Smooth muscle cell (in vitro differentiated cells): Measurements from ENCODE around the gene SVOPL. TPM values are rescaled to one million over a fixed set of nuclear protein-coding genes. Genes with fewer than 3 reads are reported as not detected.

ENCODE experiments used
- DNase-seq: peaks from one replicate; lab custom pipeline; 2025; ENCODE audit not compliant: unreplicated experiment; lab: John Stamatoyannopoulos, UW
- H2AFZ ChIP-seq: fragments of 200-600 bp; sonication (generic); 2 replicates; pipeline ENCODE4 v1.6.0; 2016; ENCODE audit warnings: antibody characterized with exemption, low read depth, mild to moderate bottlenecking
- H3F3A ChIP-seq: fragments of 200-600 bp; sonication (generic); 2 replicates; pipeline ENCODE4 v1.6.0; 2017; ENCODE audit warnings: antibody characterized with exemption, low read depth
- H3K27ac ChIP-seq: fragments of 200-600 bp; sonication (generic); 2 replicates; pipeline ENCODE4 v1.5.1; 2016; ENCODE audit warnings: low read depth, mild to moderate bottlenecking
- H3K27me3 ChIP-seq: fragments of 200-600 bp; sonication (generic); 2 replicates; pipeline ENCODE4 v1.6.1; 2016; ENCODE audit warnings: low read depth, mild to moderate bottlenecking
- H3K36me3 ChIP-seq: fragments of 200-600 bp; sonication (generic); 2 replicates; pipeline ENCODE4 v1.5.1; 2016; ENCODE audit warnings: low read depth
- H3K4me1 ChIP-seq: fragments of 200-600 bp; sonication (generic); 2 replicates; pipeline ENCODE4 v1.5.1; 2016; ENCODE audit warnings: low read depth
- H3K4me2 ChIP-seq: fragments of 200-600 bp; sonication (generic); 2 replicates; pipeline ENCODE4 v1.6.0; 2016; ENCODE audit warnings: mild to moderate bottlenecking
- H3K4me3 ChIP-seq: fragments of 200-600 bp; sonication (generic); 2 replicates; pipeline ENCODE4 v1.5.1; 2016; ENCODE audit warnings: mild to moderate bottlenecking
- H3K79me2 ChIP-seq: fragments of 200-600 bp; sonication (generic); 2 replicates; pipeline ENCODE4 v1.6.0; 2016; ENCODE audit warnings: low read depth, mild to moderate bottlenecking
- H3K9ac ChIP-seq: fragments of 200-600 bp; sonication (generic); 2 replicates; pipeline ENCODE4 v1.6.0; 2016; ENCODE audit warnings: low read depth
- H3K9me3 ChIP-seq: fragments of 200-600 bp; sonication (generic); replicated peaks from 2 replicates; pipeline ENCODE4 v1.5.1; 2016; ENCODE audit warnings: low read depth
- H4K20me1 ChIP-seq: fragments of 200-600 bp; sonication (generic); 2 replicates; pipeline ENCODE4 v1.6.0; 2016; ENCODE audit warnings: low read depth
- CTCF ChIP-seq: fragments of 200-600 bp; sonication (generic); IDR thresholded peaks from 2 replicates; pipeline ENCODE4 v1.5.1; 2017; ENCODE audit warnings: borderline replicate concordance, mild to moderate bottlenecking, antibody characterized with exemption; ENCODE audit not compliant: insufficient read depth, poor library complexity, severe bottlenecking
- WGBS: methylation state at CpG from one replicate; pipeline ENCODE4 v1.1.7; 2016; ENCODE audit warnings: low lambda C conversion rate; 5-methylcytosine and 5-hydroxymethylcytosine counted together
- polyA plus RNA-seq: library from polyadenylated mRNA; unstranded; fragments of >200 nt; fragmentation: Nextera tagmentation; extraction: Ambion mirVana; gene quantifications from 2 replicates; pipeline ENCODE4 v1.2.1, GENCODE V29; 2016
- total RNA-seq: library from RNA; depleted of rRNA; stranded (reverse); fragments of >200 nt; gene quantifications from 2 replicates; pipeline ENCODE4 v1.2.3, GENCODE V29; 2014

The SVOPL gene
- total and polyA plus RNA-seq, 2 experiments from 2014 or later: not detected

- 74% methylated on average over 4 of the region's 4 CpGs for WGBS
- H3K9me3 ChIP-seq: no peaks in the 10 kb centered on the region
- TF ChIP-seq CTCF: no peak
- no peak for DNase-seq
- no peak overlapping the region for H3K4me2 ChIP-seq
- peaks cover 5% of the 10 kb centered on the region for H3F3A ChIP-seq
- H2AFZ ChIP-seq: no peak overlapping the region
- peak overlapping the region; percentile 47 for H3K27ac ChIP-seq
- no peaks in the 10 kb centered on the region for H3K79me2 ChIP-seq
- no peak overlapping the region for H3K9ac ChIP-seq
- H3K4me1 ChIP-seq: peaks cover 6% of the 10 kb centered on the region
- H3K27me3 ChIP-seq: no peaks in the 10 kb centered on the region
- H3K4me3 ChIP-seq: no peak overlapping the region
- no peaks in the 10 kb centered on the region for H3K36me3 ChIP-seq
- H4K20me1 ChIP-seq: no peaks in the 10 kb centered on the region
Observed at GRCh38 chr7:138657854-138658386, 43.2 kb downstream of the SVOPL start.

- Histone ChIP-seq H3F3A (no peaks in the 10 kb centered on the region), H4K20me1 (no peaks in the 10 kb centered on the region), H3K4me1 (no peaks in the 10 kb centered on the region), H3K27me3 (no peaks in the 10 kb centered on the region), H3K9me3 (no peaks in the 10 kb centered on the region), H3K4me3 (no peak overlapping the region), H3K79me2 (no peaks in the 10 kb centered on the region), H3K9ac (no peak overlapping the region), H3K36me3 (no peaks in the 10 kb centered on the region), H3K4me2 (no peak overlapping the region), H2AFZ (no peak overlapping the region), H3K27ac (no peak overlapping the region)
- TF ChIP-seq CTCF: no peak
- DNase-seq: no peak
- WGBS: 89% methylated on average over 2 of the region's 2 CpGs
Observed at GRCh38 chr7:138656952-138657351, 44.2 kb downstream of the SVOPL start.

GRCh38 chr7:138654616-138655015 lies 46.5 kb downstream of the SVOPL start:
- Histone ChIP-seq H3K9me3 (no peaks in the 10 kb centered on the region), H3K4me1 (no peaks in the 10 kb centered on the region), H3K4me3 (no peak overlapping the region), H3F3A (no peaks in the 10 kb centered on the region), H3K4me2 (no peak overlapping the region), H3K79me2 (no peaks in the 10 kb centered on the region), H3K36me3 (no peaks in the 10 kb centered on the region), H2AFZ (no peak overlapping the region), H3K9ac (no peak overlapping the region), H3K27ac (no peak overlapping the region), H3K27me3 (no peaks in the 10 kb centered on the region), H4K20me1 (no peaks in the 10 kb centered on the region)
- DNase-seq: no peak
- 94% methylated on average over 5 of the region's 5 CpGs for WGBS
- TF ChIP-seq CTCF: no peak

GRCh38 chr7:138649506-138649905 lies 51.7 kb downstream of the SVOPL start:
- no peak for DNase-seq
- Histone ChIP-seq H3K4me3 (no peak overlapping the region), H3K9ac (no peak overlapping the region), H2AFZ (no peak overlapping the region), H3K36me3 (no peaks in the 10 kb centered on the region), H3K4me2 (no peak overlapping the region), H3K4me1 (no peaks in the 10 kb centered on the region), H3K79me2 (no peaks in the 10 kb centered on the region), H3K9me3 (no peaks in the 10 kb centered on the region), H3K27ac (no peak overlapping the region), H4K20me1 (no peaks in the 10 kb centered on the region), H3K27me3 (no peaks in the 10 kb centered on the region), H3F3A (no peaks in the 10 kb centered on the region)
- 89% methylated on average over 5 of the region's 5 CpGs for WGBS
- no peak for TF ChIP-seq CTCF
